ENCODE data around the gene CIC.
"Not testable (repeated sequence)": the region's sequence is repeated elsewhere in the genome, so short reads cannot be mapped to it uniquely, and the experiment has no call there.

CIC gene

GRCh38 chr19:42255766-42256745 lies 13.0 kb upstream of the CIC start:
- DNase-seq: peak in 2 of 6 experiments; percentile 12 to 35

GRCh38 chr19:42257842-42258241 lies 11.2 kb upstream of the CIC start:
- DNase-seq: not testable (repeated sequence)

GRCh38 chr19:42261763-42262162 lies 7.3 kb upstream of the CIC start:
- no peak for DNase-seq

- not testable (repeated sequence) for DNase-seq
Measured at GRCh38 chr19:42266105-42266504, 2.9 kb upstream of the CIC start.

- DNase-seq: not testable (repeated sequence)
Measured at GRCh38 chr19:42266928-42267603, 2.0 kb upstream of the CIC start.

- DNase-seq: no peak
Measured at GRCh38 chr19:42267644-42268141, 1.4 kb upstream of the CIC start.

- DNase-seq: peak; percentile 98 to 100 (median 99)
Measured at GRCh38 chr19:42268142-42268703, 829 bp upstream of the CIC start.

- peak in 3 of 6 experiments; percentile 16 to 59 (median 38) for DNase-seq
Measured at GRCh38 chr19:42269478-42270345, 660 bp downstream of the CIC start.

GRCh38 chr19:42270346-42271044 lies 1.4 kb downstream of the CIC start:
- peak; percentile 55 to 71 (median 58) for DNase-seq

- DNase-seq: no peak
Measured at GRCh38 chr19:42271045-42271419, 2.0 kb downstream of the CIC start.

- DNase-seq: no peak
Measured at GRCh38 chr19:42271861-42272534, 2.9 kb downstream of the CIC start.

GRCh38 chr19:42272535-42272897 lies 3.5 kb downstream of the CIC start:
- DNase-seq: no peak

GRCh38 chr19:42272989-42273406 lies 3.9 kb downstream of the CIC start:
- no peak for DNase-seq

- DNase-seq: no peak
Measured at GRCh38 chr19:42273407-42274064, 4.5 kb downstream of the CIC start.

- no peak for DNase-seq
Measured at GRCh38 chr19:42274065-42274682, 5.1 kb downstream of the CIC start.

- no peak for DNase-seq
Measured at GRCh38 chr19:42275103-42275502, 6.1 kb downstream of the CIC start.

- no peak for DNase-seq
Measured at GRCh38 chr19:42275517-42275916, 6.5 kb downstream of the CIC start.

- DNase-seq: no peak
Measured at GRCh38 chr19:42276284-42276683, 7.2 kb downstream of the CIC start.

- DNase-seq: no peak
Measured at GRCh38 chr19:42276821-42277220, 7.8 kb downstream of the CIC start.

GRCh38 chr19:42277821-42278451 lies 8.9 kb downstream of the CIC start:
- DNase-seq: no peak

All from stimulated activated naive CD4-positive, alpha-beta T cell (primary cell).